Islet precursor cell (in vitro differentiated cells): ENCODE data around the gene CARMIL1.
A peak's percentile ranks its signal among the peaks of the same experiment; 100 is the strongest.

Source experiments
- DNase-seq: peaks from one replicate; pipeline ENCODE4 v3.0.0-alpha.2; 2018

CARMIL1 gene

GRCh38 chr6:25278914-25279747 is at the start of gene CARMIL1:
CARMIL1 (plus strand) TSS chr6:25279374; CDS start chr6:25279796, 422 bp downstream.
- DNase-seq: peak; percentile 96

GRCh38 chr6:25229671-25230321 is 49.4 kb upstream of the CARMIL1 start:
- DNase-seq: peak; percentile 67

- DNase-seq: no peak
These were observed 46.7 kb upstream of the CARMIL1 start for GRCh38 chr6:25232479-25232878.

DNA sequence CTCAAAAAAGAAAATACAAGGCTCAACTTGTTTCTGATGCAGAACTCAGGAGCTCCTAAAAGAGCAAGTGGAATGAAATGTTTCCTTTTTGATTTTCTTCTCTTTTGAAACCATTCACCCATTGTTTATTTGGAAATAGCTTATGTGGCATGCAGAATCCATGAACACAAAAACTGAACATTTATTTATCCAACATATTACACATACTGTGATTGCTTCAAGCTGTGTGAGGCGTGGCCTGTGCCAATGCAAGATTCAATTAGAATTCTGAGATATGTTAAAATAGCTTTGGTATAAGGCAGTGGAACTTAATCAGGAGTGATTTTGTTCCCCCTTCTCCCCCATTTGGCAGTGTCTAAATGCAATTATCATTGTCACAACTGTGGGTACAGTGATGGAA is 45.9 kb upstream of the CARMIL1 start:
- DNase-seq: no peak

GRCh38 chr6:25237579-25237978 is 41.6 kb upstream of the CARMIL1 start:
- no peak for DNase-seq

DNA sequence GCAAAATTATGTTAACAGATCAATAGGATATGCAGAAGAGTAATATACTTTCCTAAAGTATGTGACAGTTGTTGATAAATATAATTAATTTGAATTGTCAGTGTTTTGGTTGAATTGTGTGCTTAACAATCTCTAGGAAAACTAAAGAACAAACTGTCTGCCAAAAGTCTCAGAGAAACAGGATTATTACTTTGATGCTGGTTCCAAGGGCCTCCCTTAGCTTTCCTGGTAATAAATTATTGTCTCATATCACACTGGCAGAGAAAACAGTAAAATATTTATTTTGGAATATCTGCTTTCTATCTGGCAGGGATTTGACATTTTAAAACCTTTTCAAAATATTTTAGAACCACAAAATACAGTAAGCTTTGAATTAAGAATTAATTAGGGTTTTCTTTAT is 40.1 kb upstream of the CARMIL1 start:
- no peak for DNase-seq

DNA sequence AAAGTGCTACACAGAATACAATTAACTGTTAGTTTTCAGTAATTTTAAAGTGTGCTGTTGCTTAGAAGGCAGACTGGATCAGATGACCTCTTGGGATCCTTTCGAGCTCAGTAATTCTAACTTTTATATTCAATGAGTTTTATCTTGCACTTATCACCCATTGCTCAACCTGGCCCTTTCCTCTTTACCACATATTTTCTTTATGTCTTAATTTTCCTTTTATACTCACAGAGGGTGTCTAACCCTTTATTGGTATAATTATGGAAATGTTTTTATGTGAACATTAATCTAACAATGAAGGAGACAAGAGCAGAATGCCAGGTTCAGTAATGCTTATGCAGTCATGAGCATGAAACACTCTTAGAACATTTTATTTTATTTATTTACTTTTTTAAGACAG is 39.7 kb upstream of the CARMIL1 start:
- DNase-seq: no peak

- DNase-seq: no peak
These were observed 36.6 kb upstream of the CARMIL1 start for GRCh38 chr6:25242567-25242966.

GRCh38 chr6:25244865-25245264 is 34.3 kb upstream of the CARMIL1 start:
- DNase-seq: no peak

- no peak for DNase-seq
These were observed 31.1 kb upstream of the CARMIL1 start for GRCh38 chr6:25248123-25248522.

DNA sequence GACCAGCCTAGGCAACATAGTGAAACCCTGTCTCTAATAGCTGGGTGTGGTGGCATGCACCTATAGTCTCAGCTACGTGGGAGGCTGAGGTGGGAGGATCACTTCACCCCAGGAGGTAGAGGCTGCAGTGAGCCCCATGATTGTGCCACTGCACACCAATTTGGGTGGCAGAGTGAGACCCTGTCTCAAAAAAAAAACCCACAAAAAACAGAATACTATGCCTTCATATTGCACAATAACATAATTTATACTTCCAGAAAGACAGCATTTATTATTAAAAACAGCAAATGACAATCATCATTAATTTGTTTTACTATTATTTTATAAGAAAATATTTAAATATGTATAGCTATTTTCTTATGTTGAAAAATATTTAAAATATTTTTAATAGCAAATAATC is 30.0 kb upstream of the CARMIL1 start:
- no peak for DNase-seq

DNA sequence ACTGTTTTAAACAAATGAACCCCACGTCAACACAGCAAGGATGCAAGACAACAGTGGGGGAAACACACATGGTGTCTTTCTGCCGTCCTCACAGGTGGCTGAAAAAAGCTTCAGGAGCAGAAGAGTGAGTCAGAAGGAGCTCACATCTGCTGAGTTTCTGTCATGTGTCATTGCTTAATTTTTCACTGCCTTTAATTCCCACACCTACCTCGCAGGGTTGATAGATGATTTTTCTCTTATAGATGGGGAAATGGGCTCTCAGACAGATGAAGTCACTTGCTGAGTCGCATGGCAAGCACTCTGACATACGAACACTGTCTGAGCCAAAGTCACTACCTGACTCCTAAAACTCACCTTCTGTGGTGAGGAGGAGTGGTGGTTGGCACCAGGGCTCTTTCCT is 28.3 kb upstream of the CARMIL1 start:
- peak; percentile 63 for DNase-seq

DNA sequence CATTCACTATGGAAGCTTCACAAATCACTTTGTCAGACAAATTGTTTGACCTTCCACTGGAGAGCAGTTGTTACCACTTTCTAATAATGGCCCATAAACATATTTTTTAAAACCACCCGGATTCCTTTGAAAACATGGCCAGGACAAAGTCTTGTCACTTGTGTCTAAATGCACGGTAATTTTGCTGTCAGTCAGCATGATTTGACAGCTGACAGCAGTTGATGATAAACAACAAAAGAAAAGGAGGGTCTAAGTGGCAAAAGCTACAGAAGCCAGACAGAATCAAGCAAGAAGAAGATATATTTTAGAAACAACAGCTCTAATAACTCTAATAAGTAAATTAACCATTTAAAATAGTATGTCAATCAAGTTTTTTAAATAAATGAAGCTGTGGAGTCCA is 27.7 kb upstream of the CARMIL1 start:
- no peak for DNase-seq

- DNase-seq: no peak
These were observed 25.8 kb upstream of the CARMIL1 start for GRCh38 chr6:25253351-25253750.

- no peak for DNase-seq
These were observed 24.5 kb upstream of the CARMIL1 start for GRCh38 chr6:25254671-25255070.

DNA sequence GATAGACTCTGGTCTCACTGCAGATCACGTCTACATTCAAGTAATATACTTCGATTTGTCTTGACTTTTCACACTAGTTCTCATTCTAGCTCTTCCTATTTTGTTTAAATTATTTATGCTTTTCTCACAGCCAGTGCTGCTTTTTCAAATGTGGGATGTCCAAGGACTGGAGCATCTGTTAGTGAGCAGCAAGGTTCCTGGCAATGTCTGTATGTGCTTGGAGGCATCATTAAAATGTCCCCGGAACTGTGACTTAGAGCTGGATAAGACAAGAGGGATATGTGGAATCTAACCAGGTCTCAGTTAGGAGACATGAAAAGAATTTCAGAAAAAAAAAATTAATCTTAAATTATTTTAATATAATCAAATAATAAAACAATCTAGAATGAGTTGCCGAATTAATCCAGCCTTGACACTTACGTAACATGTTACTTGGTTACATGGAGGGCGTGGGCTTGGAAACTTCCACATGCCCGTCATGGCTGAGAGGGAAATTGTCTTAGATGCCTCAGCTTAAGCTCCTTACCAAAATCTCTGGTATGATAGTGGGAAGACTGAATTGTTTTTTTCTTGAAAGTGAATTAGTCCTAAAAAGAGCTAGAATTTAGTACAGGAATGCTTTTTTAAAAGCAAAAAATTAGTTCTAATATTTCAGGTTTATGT is 21.4 kb upstream of the CARMIL1 start:
- DNase-seq: no peak

GRCh38 chr6:25259756-25260155 is 19.4 kb upstream of the CARMIL1 start:
- DNase-seq: no peak

GRCh38 chr6:25263657-25264056 is 15.5 kb upstream of the CARMIL1 start:
- DNase-seq: no peak

GRCh38 chr6:25266456-25267100 is 12.6 kb upstream of the CARMIL1 start:
- DNase-seq: no peak

GRCh38 chr6:25267662-25268061 is 11.5 kb upstream of the CARMIL1 start:
- no peak for DNase-seq

DNA sequence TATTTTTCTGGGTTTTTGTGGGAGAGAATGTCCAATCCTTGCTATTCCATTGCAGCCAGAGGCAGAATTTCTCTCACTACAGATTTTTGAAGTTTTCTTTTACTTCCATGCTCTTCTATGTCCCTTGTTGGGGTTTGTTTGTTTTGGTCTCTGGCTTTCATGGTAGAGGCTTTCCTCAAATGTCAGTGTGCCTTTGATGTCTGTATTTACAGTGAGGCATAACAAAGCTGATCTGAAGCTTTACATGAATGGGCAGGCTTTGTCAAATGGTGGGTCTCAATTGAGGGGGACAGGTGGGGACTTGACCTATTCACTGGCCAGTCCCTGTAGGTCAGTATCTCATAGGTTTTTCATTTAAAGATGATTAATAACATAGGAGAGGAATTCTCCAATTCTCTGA is 8.6 kb upstream of the CARMIL1 start:
- no peak for DNase-seq

DNA sequence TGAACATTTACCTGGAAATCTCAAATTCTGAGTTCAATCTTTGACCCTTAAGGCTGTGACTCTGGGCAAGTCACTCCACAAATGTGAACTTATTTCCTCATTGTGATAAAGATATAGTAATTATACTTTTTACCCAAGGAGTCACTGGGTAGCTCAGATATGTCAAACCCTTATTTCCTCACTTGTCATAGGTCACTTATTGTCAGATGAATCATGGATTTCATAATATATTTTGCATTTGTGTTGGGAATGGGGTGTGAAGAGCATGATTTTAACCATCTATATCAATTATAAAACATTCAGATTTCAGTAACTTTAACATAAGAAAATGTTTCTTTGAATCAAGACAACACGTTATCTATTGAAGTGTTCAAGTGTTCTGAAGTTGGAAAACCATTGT is 3.7 kb upstream of the CARMIL1 start:
- DNase-seq: no peak

GRCh38 chr6:25277386-25277785 is 1.8 kb upstream of the CARMIL1 start:
- no peak for DNase-seq

DNA sequence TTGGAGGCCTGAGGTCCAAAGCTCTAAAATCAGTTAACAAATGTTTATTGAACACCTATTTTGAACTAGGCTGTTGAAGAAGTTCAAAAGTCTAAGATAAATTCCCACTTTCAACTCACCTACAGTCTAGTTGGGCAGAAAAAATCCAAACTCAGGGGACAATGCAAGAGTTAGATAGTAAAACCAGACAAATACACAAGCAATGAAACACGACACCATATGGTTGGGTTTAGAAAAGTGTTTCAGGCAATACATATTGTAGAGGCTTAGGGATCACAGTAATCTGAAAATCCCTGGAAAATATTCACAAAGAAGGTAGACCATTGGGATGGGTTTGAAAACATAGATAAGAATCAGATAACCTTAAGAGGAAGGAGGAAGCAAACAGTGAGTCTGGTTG is 1.3 kb upstream of the CARMIL1 start:
- DNase-seq: no peak
